ENCODE measurements around the gene RGS19. TPM values are rescaled to one million over a fixed set of nuclear protein-coding genes. Genes with fewer than 3 reads are reported as not detected.

The RGS19 gene
- polyA plus RNA-seq, 1 of the 3 experiments (the other 2 are of a cell fraction): 20.5 TPM

DNA sequence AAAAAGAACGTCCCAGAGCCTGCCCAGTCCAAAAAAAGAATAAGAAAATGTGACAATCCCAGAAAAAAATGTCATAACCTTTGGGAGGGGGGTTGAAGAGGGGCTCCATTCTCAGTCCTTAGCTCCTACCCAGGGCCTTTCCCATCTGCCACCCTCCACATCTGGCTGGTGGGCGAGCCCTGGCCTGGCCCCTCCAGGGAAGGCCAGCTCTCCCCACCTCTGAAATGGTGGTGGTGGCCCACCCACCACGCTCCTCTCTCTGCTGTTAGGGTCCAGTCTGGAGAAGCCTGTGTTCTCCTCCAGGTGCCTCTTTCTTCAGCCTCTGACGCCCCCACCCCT, 415 bp downstream of the RGS19 start:
- H3K4me3 ChIP-seq (ENCODE audit: low read depth in 2 of 2, low read length in 1 of 2): peak overlapping the region; percentile 76 to 80
- no peaks in the 10 kb centered on the region for H3K9me2 ChIP-seq
- H3K27me3 ChIP-seq (ENCODE audit: insufficient read depth): no peaks in the 10 kb centered on the region
- H3K36me3 ChIP-seq (replicated peaks in 1 of 2; ENCODE audit: control insufficient read depth in 1 of 2, insufficient read depth in 2 of 2, low read length in 1 of 2): peaks cover 0 to 2% of the 10 kb centered on the region in 2 experiments
- H3F3A ChIP-seq (replicated peaks; ENCODE audit: insufficient read depth): peaks cover 14% of the 10 kb centered on the region
- ChIA-PET CTCF (interaction anchor here (1.1 to 12.9 kb wide), 10 partner anchors 8 to 105 kb away, joined by 3 to 252 read pairs (median 5); partner anchors contain the start of genes NPBWR2 and PRPF6), POLR2A (interaction anchor here (1.2 kb wide), 1 partner anchor 23 kb away, joined by 3 read pairs; no protein-coding TSS in a partner anchor)
- H3K4me1 ChIP-seq (ENCODE audit: control insufficient read depth in 1 of 2, insufficient read depth in 2 of 2, low read depth in 1 of 2, low read length in 1 of 2): peaks cover 13 to 29% of the 10 kb centered on the region in 2 experiments; a peak in 3 of 4 replicates
- DNase-seq: no peak
- H3K9me3 ChIP-seq: no peaks in the 10 kb centered on the region
- TF ChIP-seq YY1 (IDR thresholded peaks at IDR 0.05; ENCODE audit: low read depth) (no peak), RFX5 (IDR thresholded peaks at IDR 0.05; ENCODE audit: low read length) (no peak), GABPA (IDR thresholded peaks at IDR 0.05; ENCODE audit: low read depth) (no peak), FOSL2 (IDR thresholded peaks at IDR 0.05; ENCODE audit: borderline replicate concordance, low read depth) (no peak), SIN3A (IDR thresholded peaks at IDR 0.05; ENCODE audit: borderline replicate concordance, low read depth, low read length) (no peak), RAD21 (IDR thresholded peaks at IDR 0.05; ENCODE audit: low read length) (no peak)
- TF ChIP-seq, protein P1, sequence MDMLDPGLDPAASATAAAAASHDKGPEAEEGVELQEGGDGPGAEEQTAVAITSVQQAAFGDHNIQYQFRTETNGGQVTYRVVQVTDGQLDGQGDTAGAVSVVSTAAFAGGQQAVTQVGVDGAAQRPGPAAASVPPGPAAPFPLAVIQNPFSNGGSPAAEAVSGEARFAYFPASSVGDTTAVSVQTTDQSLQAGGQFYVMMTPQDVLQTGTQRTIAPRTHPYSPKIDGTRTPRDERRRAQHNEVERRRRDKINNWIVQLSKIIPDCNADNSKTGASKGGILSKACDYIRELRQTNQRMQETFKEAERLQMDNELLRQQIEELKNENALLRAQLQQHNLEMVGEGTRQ (IDR thresholded peaks at IDR 0.05; ENCODE audit: borderline replicate concordance, low read depth, low read length): no peak
- TF ChIP-seq, protein P2, sequence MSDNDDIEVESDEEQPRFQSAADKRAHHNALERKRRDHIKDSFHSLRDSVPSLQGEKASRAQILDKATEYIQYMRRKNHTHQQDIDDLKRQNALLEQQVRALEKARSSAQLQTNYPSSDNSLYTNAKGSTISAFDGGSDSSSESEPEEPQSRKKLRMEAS (IDR thresholded peaks at IDR 0.05; ENCODE audit: low read depth): no peak
- peak overlapping the region; percentile 76 for H3K9ac ChIP-seq
- no peaks in the 10 kb centered on the region for H4K20me1 ChIP-seq (ENCODE audit: insufficient read depth)
- 29% methylated on average over 4 of the region's 4 CpGs for WGBS (ENCODE audit: low lambda C conversion rate)
- no peak overlapping the region; a peak in 1 of 4 replicates for H3K27ac ChIP-seq (ENCODE audit: low read depth in 2 of 2, low read length in 1 of 2)
- no peaks in the 10 kb centered on the region for H3K79me2 ChIP-seq (ENCODE audit: insufficient read depth)
- 0 out of 2 replicates have a peak overlapping the region, but pooled peaks have one; percentile 72 for H2AFZ ChIP-seq (ENCODE audit: low read depth)
- peak overlapping the region; percentile 99 for H3K4me2 ChIP-seq

DNA sequence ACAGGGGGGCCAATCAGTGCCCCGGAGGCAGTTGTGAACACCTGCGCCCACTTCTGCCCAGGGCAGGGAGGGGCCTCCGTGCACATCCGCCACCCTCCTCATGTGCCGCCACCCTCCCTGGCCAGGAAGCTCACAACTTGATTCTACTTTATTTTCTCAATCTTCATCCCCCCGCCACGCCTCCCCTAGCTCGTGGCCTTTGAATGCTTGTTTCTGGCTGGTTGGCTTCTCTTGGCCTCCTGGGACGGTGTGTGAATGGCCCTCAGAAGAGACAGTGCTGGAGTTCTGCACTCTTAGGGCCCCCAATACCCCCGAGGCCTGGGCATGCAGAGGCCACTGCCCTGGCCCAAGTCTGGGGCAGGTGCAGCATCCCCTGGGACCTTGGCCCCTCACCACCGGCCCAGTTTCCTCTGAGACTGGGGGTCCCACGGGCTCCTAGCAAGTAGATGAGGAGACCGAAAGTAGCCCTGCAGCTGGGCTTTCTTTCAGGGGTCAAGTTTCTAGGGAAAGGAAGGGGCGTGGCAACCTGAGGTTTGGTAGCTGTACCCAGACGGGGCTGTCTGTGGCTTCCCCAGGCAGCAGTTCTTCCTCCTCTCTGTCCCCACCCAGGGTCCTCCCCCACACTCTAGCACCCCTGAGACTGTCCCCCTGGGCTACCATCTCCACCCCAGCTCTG, 1.3 kb downstream of the RGS19 start:
- peaks cover 13 to 25% of the 10 kb centered on the region in 2 experiments; a peak in 3 of 4 replicates for H3K4me1 ChIP-seq (ENCODE audit: control insufficient read depth in 1 of 2, insufficient read depth in 2 of 2, low read depth in 1 of 2, low read length in 1 of 2)
- POLR2A ChIA-PET: no interaction called here
- peaks cover 0 to 9% of the 10 kb centered on the region in 2 experiments for H3K36me3 ChIP-seq (replicated peaks in 1 of 2; ENCODE audit: control insufficient read depth in 1 of 2, insufficient read depth in 2 of 2, low read length in 1 of 2)
- no peak overlapping the region for H2AFZ ChIP-seq (ENCODE audit: low read depth)
- no peak overlapping the region for H3K9ac ChIP-seq
- no peaks in the 10 kb centered on the region for H3K27me3 ChIP-seq (ENCODE audit: insufficient read depth)
- H3K4me2 ChIP-seq: peak overlapping the region; percentile 99
- peaks cover 14% of the 10 kb centered on the region for H3F3A ChIP-seq (replicated peaks; ENCODE audit: insufficient read depth)
- H3K4me3 ChIP-seq (ENCODE audit: low read depth in 2 of 2, low read length in 1 of 2): peak overlapping the region in 1 of 2 experiments; percentile 80; a peak in 1 of 4 replicates
- H3K9me2 ChIP-seq: no peaks in the 10 kb centered on the region
- no peaks in the 10 kb centered on the region for H4K20me1 ChIP-seq (ENCODE audit: insufficient read depth)
- H3K9me3 ChIP-seq: no peaks in the 10 kb centered on the region
- TF ChIP-seq RFX5 (IDR thresholded peaks at IDR 0.05; ENCODE audit: low read length) (no peak), MEF2A (IDR thresholded peaks at IDR 0.05; ENCODE audit: borderline replicate concordance, low read depth) (no peak)
- CTCF ChIA-PET: interaction anchor here (1.1 to 12.9 kb wide), 7 partner anchors 8 to 97 kb away, joined by 3 to 252 read pairs (median 5); partner anchors contain the start of genes NPBWR2 and PRPF6
- DNase-seq: no peak
- 86% methylated on average over 14 of the region's 15 CpGs for WGBS (ENCODE audit: low lambda C conversion rate)
- H3K27ac ChIP-seq (ENCODE audit: low read depth in 2 of 2, low read length in 1 of 2): no peak overlapping the region
- H3K79me2 ChIP-seq (ENCODE audit: insufficient read depth): no peaks in the 10 kb centered on the region

DNA sequence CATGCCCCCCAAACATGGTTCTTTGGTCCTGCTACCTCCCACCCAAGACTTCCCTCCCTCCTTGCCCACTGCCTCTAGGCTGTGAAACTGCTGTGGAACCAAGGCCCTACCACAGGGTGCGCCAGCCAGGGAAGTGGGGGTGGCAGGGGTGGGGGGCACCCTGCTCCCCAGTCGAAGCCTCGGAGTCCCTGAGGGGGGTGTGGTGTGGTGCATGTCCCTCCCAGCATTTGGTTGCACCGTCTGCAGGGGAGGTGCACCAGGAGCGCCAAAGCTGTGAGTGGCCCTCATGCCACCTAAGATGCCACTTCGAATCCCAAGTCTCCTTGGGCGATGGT, 1.8 kb downstream of the RGS19 start:
- Histone ChIP-seq H3K27ac (ENCODE audit: low read depth in 2 of 2, low read length in 1 of 2) (no peak overlapping the region), H3K9me2 (no peaks in the 10 kb centered on the region), H3F3A (replicated peaks; ENCODE audit: insufficient read depth) (peaks cover 14% of the 10 kb centered on the region), H3K27me3 (ENCODE audit: insufficient read depth) (no peaks in the 10 kb centered on the region), H3K36me3 (replicated peaks in 1 of 2; ENCODE audit: control insufficient read depth in 1 of 2, insufficient read depth in 2 of 2, low read length in 1 of 2) (peaks cover 0 to 14% of the 10 kb centered on the region in 2 experiments), H4K20me1 (ENCODE audit: insufficient read depth) (no peaks in the 10 kb centered on the region), H2AFZ (ENCODE audit: low read depth) (no peak overlapping the region), H3K4me3 (ENCODE audit: low read depth in 2 of 2, low read length in 1 of 2) (no peak overlapping the region), H3K79me2 (ENCODE audit: insufficient read depth) (no peaks in the 10 kb centered on the region), H3K4me2 (no peak overlapping the region), H3K4me1 (ENCODE audit: control insufficient read depth in 1 of 2, insufficient read depth in 2 of 2, low read depth in 1 of 2, low read length in 1 of 2) (peaks cover 13 to 22% of the 10 kb centered on the region in 2 experiments; a peak in 3 of 4 replicates), H3K9me3 (no peaks in the 10 kb centered on the region), H3K9ac (no peak overlapping the region)
- 91% methylated on average over 6 of the region's 7 CpGs for WGBS (ENCODE audit: low lambda C conversion rate)
- ChIA-PET CTCF (interaction anchor here (1.6 to 12.9 kb wide), 2 partner anchors 9 to 38 kb away, joined by 5 to 252 read pairs; partner anchors contain the start of gene NPBWR2), POLR2A (no interaction called here)
- no peak for DNase-seq
- TF ChIP-seq TCF12 (IDR thresholded peaks at IDR 0.05) (no peak), YY1 (IDR thresholded peaks at IDR 0.05; ENCODE audit: low read depth) (no peak), SMC3 (IDR thresholded peaks at IDR 0.05; ENCODE audit: low read depth, low read length) (no peak), EP300 (IDR thresholded peaks at IDR 0.05; ENCODE audit: borderline replicate concordance in 1 of 2, low read depth in 1 of 2, low read length in 1 of 2) (no peak)
- TF ChIP-seq, protein P3, sequence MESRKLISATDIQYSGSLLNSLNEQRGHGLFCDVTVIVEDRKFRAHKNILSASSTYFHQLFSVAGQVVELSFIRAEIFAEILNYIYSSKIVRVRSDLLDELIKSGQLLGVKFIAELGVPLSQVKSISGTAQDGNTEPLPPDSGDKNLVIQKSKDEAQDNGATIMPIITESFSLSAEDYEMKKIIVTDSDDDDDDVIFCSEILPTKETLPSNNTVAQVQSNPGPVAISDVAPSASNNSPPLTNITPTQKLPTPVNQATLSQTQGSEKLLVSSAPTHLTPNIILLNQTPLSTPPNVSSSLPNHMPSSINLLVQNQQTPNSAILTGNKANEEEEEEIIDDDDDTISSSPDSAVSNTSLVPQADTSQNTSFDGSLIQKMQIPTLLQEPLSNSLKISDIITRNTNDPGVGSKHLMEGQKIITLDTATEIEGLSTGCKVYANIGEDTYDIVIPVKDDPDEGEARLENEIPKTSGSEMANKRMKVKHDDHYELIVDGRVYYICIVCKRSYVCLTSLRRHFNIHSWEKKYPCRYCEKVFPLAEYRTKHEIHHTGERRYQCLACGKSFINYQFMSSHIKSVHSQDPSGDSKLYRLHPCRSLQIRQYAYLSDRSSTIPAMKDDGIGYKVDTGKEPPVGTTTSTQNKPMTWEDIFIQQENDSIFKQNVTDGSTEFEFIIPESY (IDR thresholded peaks at IDR 0.05; ENCODE audit: borderline replicate concordance, low read depth): no peak
- TF ChIP-seq, protein P4, sequence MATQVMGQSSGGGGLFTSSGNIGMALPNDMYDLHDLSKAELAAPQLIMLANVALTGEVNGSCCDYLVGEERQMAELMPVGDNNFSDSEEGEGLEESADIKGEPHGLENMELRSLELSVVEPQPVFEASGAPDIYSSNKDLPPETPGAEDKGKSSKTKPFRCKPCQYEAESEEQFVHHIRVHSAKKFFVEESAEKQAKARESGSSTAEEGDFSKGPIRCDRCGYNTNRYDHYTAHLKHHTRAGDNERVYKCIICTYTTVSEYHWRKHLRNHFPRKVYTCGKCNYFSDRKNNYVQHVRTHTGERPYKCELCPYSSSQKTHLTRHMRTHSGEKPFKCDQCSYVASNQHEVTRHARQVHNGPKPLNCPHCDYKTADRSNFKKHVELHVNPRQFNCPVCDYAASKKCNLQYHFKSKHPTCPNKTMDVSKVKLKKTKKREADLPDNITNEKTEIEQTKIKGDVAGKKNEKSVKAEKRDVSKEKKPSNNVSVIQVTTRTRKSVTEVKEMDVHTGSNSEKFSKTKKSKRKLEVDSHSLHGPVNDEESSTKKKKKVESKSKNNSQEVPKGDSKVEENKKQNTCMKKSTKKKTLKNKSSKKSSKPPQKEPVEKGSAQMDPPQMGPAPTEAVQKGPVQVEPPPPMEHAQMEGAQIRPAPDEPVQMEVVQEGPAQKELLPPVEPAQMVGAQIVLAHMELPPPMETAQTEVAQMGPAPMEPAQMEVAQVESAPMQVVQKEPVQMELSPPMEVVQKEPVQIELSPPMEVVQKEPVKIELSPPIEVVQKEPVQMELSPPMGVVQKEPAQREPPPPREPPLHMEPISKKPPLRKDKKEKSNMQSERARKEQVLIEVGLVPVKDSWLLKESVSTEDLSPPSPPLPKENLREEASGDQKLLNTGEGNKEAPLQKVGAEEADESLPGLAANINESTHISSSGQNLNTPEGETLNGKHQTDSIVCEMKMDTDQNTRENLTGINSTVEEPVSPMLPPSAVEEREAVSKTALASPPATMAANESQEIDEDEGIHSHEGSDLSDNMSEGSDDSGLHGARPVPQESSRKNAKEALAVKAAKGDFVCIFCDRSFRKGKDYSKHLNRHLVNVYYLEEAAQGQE (IDR thresholded peaks at IDR 0.05; ENCODE audit: low read depth, low read length): no peak

Measured in SK-N-SH (cell line).